GM10248 (cell line): ENCODE measurements around the gene ATP13A4.

Experiments
- CTCF ChIA-PET: fragments of 300-600 bp; sonication (Branson Sonifier 250); formaldehyde crosslinking; extraction: SDS; loops from one replicate; lab custom pipeline; 2021; ENCODE audit warnings: antibody characterized with exemption; lab: Yijun Ruan, JAX
- POLR2A ChIA-PET: fragments of 350-650 bp; sonication (Branson Sonifier 250); formaldehyde crosslinking; extraction: SDS; loops from one replicate; lab custom pipeline; 2020; ENCODE audit warnings: antibody characterized with exemption; lab: Yijun Ruan, JAX
- DNase-seq: peaks from one replicate; pipeline ENCODE4 v3.0.0; 2012; ENCODE audit errors: extremely low spot score
- TF ChIP-seq, protein P1 (sequence below): IDR thresholded peaks from 2 replicates; pipeline ENCODE4 v1.5.1; 2012; ENCODE audit warnings: mild to moderate bottlenecking, low read depth; ENCODE audit errors: extremely low read depth, missing control alignments, control extremely low read depth

ATP13A4 gene

DNA sequence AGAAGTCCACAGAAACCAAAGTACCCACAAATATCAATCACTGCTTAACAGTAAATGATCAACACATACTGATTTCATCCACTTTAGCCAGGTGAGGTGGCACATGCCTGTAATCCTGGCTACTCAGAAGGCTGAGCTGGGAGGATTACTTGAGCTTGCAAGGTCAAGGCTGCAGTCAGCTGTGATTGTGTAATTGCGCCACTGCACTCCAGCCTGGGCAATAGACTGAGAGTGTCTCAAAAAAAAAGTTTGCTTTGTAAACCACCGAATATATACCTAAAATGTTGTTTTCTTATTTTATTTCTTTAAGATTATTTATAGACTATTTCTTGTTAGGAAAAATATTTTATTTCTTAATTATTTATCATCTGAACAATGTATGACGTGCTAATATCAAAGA is 8.7 kb upstream of the ATP13A4 start:
- ChIA-PET POLR2A (no interaction called here), CTCF (interaction anchor here (1.5 to 1.7 kb wide), 2 partner anchors 9 kb away, joined by 3 to 6 read pairs; no protein-coding TSS in a partner anchor)
- TF ChIP-seq, protein P1, sequence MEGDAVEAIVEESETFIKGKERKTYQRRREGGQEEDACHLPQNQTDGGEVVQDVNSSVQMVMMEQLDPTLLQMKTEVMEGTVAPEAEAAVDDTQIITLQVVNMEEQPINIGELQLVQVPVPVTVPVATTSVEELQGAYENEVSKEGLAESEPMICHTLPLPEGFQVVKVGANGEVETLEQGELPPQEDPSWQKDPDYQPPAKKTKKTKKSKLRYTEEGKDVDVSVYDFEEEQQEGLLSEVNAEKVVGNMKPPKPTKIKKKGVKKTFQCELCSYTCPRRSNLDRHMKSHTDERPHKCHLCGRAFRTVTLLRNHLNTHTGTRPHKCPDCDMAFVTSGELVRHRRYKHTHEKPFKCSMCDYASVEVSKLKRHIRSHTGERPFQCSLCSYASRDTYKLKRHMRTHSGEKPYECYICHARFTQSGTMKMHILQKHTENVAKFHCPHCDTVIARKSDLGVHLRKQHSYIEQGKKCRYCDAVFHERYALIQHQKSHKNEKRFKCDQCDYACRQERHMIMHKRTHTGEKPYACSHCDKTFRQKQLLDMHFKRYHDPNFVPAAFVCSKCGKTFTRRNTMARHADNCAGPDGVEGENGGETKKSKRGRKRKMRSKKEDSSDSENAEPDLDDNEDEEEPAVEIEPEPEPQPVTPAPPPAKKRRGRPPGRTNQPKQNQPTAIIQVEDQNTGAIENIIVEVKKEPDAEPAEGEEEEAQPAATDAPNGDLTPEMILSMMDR: no peak
- no peak for DNase-seq

DNA sequence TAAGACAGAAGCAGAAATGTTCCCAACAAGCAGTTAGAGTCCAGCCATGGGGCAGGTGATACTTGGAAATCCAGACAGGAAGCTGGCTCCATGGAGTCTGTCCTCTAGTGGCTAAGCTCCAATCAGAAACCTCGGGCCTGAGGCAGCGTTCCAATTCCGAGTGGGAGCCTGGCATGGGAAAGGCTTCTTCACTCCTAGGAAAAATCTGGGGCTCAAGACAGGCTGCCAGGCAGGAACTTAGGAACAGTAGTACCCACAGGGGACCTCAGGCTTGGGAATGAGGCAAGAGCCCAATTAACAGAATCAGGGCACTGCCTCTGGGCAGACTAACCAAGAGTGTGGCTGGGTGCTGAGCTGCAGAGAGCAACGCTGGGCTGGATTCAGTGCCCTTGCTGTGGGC is 6.2 kb upstream of the ATP13A4 start:
- ChIA-PET POLR2A (no interaction called here), CTCF (interaction anchor here (1.0 to 2.5 kb wide), 2 partner anchors 10 to 11 kb away, joined by 4 to 9 read pairs; no protein-coding TSS in a partner anchor)
- TF ChIP-seq, protein P1: no peak
- no peak for DNase-seq

DNA sequence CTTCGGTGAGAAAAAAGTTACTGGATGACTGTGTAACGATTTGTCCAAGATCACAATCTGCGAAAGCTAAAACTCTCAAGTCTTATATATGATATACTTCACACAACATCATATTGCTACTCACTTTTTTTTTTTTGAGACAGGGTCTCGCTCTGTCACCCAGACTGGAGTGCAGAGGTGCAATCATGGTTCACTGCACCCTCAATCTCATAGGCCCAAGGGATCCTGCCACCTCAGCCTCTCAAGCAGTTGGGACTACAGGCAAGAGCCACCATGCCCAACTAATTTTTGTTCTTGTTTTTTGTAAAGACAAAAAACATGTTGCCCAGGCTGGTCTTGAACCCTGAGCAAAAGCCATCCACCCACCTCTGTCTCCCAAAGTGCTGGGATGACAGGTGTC is 5.4 kb upstream of the ATP13A4 start:
- no peak for DNase-seq
- ChIA-PET CTCF (interaction anchor here (2.5 kb wide), 1 partner anchor 12 kb away, joined by 9 read pairs; no protein-coding TSS in a partner anchor), POLR2A (no interaction called here)
- TF ChIP-seq, protein P1: no peak

DNA sequence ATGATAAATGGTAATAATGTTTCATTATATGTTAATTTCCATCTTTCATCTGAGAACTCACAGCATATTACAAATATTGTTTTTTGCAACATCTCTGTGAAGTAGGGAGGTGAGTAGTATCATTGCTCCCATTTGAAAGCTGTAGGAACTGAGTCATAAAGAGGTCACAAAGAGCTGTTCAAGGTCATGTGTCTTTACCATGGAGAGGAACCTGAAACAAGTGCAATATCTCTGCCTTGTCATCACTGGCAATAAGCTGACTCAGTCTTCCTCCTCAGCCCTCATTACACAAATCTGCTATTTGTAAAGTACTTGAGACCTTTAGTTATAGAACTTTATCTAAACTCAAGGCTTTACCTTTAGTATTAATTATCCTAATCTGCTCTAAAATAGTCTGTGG is 4.4 kb upstream of the ATP13A4 start:
- ChIA-PET CTCF (interaction anchor here (2.5 kb wide), 1 partner anchor 13 kb away, joined by 9 read pairs; no protein-coding TSS in a partner anchor), POLR2A (no interaction called here)
- no peak for DNase-seq
- TF ChIP-seq, protein P1: no peak

DNA sequence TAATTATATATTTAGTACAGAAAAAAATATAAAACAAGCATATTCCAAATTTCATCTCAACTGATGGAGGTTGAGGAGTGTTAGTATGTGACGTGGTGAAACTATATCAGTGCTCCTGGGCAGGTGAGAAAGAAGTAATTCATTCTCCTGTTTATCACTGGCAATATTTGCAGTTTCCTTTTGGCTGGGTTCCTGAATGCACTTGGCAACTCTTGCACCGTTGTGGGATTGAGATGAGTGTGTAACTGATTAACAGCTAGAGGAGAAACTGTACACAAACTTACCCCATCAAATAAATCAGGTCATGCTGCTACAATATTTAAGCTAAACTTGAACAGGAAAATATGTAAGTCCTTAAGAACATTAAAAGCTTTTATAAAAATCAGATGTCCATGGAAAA is 2.1 kb upstream of the ATP13A4 start:
- DNase-seq: no peak
- ChIA-PET CTCF (interaction anchor here (0.6 to 1.3 kb wide), 4 partner anchors 9 to 98 kb away, joined by 3 read pairs; no protein-coding TSS in a partner anchor), POLR2A (no interaction called here)
- TF ChIP-seq, protein P1: no peak

DNA sequence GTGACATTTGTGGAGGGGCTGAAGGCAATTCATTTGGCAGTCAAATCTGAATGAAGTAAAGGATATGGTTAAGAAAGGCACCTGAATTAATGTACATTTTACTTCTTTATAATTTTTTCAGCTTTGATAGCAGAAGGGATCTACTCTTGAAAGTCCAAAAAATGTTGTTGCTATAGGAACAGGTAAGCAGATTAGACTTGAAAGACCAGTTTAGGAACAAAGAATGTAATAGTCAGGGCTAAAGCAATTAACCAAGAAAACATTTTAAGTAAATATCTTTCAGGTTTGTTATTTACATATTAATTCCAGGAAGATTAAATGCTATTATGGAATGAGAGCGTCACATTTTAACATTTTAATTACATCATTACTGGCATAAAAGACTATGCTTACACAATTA is 1.1 kb downstream of the ATP13A4 start:
- ChIA-PET CTCF (no interaction called here), POLR2A (no interaction called here)
- no peak for DNase-seq
- TF ChIP-seq, protein P1: no peak
